GM12878 (cell line): ENCODE measurements around the gene ZSWIM6. TPM values are rescaled to one million over a fixed set of nuclear protein-coding genes. Genes with fewer than 3 reads are reported as not detected.
A peak's percentile ranks its signal among the peaks of the same experiment; 100 is the strongest.

ENCODE experiments used
- ASH2L ChIP-seq: fragments of 300-600, 200-600 bp; sonication (generic); IDR thresholded peaks from 2 replicates; pipeline ENCODE4 v1.6.1; 2017; ENCODE audit warnings: low read depth, mild to moderate bottlenecking, borderline replicate concordance
- CEBPB ChIP-seq, 2 experiments: fragments of 150-350 bp in 1 of 2; IDR thresholded peaks; 2 replicates each; pipeline ENCODE4 v1.6.1; 2012 to 2014; ENCODE audit warnings: low read depth in 2 of 2, low read length in 2 of 2, borderline replicate concordance in 1 of 2, inconsistent platforms in 1 of 2
- DPF2 ChIP-seq: fragments of 450-650 bp; IDR thresholded peaks from 2 replicates; pipeline ENCODE4 v1.6.1; 2017; ENCODE audit warnings: mild to moderate bottlenecking
- FOXM1 ChIP-seq: IDR thresholded peaks from 2 replicates; pipeline ENCODE4 v1.6.1; 2012; ENCODE audit warnings: low read depth, mild to moderate bottlenecking, inconsistent platforms, low read length, moderate library complexity
- GATAD2B ChIP-seq: fragments of 450-650 bp; conservative IDR thresholded peaks from 2 replicates; pipeline ENCODE4 v1.6.1; 2017; ENCODE audit warnings: low read depth, mild to moderate bottlenecking, moderate library complexity
- HDAC2 ChIP-seq: fragments of 200-600 bp; sonication (generic); IDR thresholded peaks from 2 replicates; pipeline ENCODE4 v1.6.1; 2017
- IKZF1 ChIP-seq: fragments of 450-650 bp; conservative IDR thresholded peaks from 2 replicates; pipeline ENCODE4 v1.6.1; 2017; ENCODE audit warnings: antibody characterized with exemption, mild to moderate bottlenecking
- MEF2A ChIP-seq: IDR thresholded peaks from 2 replicates; pipeline ENCODE4 v1.6.1; 2011; ENCODE audit warnings: low read depth, mild to moderate bottlenecking, low read length, moderate library complexity; ENCODE audit not compliant: insufficient read depth
- MTA2 ChIP-seq: fragments of 450-650 bp; IDR thresholded peaks from 2 replicates; pipeline ENCODE4 v1.6.1; 2016; ENCODE audit warnings: low read depth, mild to moderate bottlenecking, moderate library complexity
- MTA3 ChIP-seq: IDR thresholded peaks from 2 replicates; pipeline ENCODE4 v1.6.1; 2012; ENCODE audit warnings: low read length, inconsistent platforms, borderline replicate concordance
- MYC ChIP-seq: IDR thresholded peaks from 2 replicates; pipeline ENCODE4 v1.6.1; 2011; ENCODE audit warnings: mild to moderate bottlenecking, low read length, moderate library complexity, inconsistent platforms; ENCODE audit not compliant: insufficient read depth, insufficient replicate concordance, insufficient read length, severe bottlenecking
- NRF1 ChIP-seq: conservative IDR thresholded peaks from 2 replicates; pipeline ENCODE4 v1.6.1; 2011; ENCODE audit warnings: mild to moderate bottlenecking, low read depth, low read length, improper control_type of control experiment
- PAX8 ChIP-seq: fragments of 450-650 bp; IDR thresholded peaks from 2 replicates; pipeline ENCODE4 v1.6.1; 2017; ENCODE audit warnings: mild to moderate bottlenecking, moderate library complexity
- POLR2AphosphoS5 ChIP-seq: IDR thresholded peaks from 2 replicates; pipeline ENCODE4 v1.6.1; 2011; ENCODE audit warnings: mild to moderate bottlenecking, low read length, inconsistent platforms
- RAD51 ChIP-seq: fragments of 450-650 bp; IDR thresholded peaks from 2 replicates; pipeline ENCODE4 v1.6.1; 2016; ENCODE audit warnings: moderate library complexity, mild to moderate bottlenecking, inconsistent platforms
- SIX5 ChIP-seq: IDR thresholded peaks from 2 replicates; pipeline ENCODE4 v1.6.1; 2011; ENCODE audit warnings: mild to moderate bottlenecking, low read depth, low read length, moderate library complexity; ENCODE audit not compliant: severe bottlenecking
- SMAD5 ChIP-seq: IDR thresholded peaks from 2 replicates; pipeline ENCODE4 v1.6.1; 2016; ENCODE audit warnings: antibody characterized with exemption, low read depth
- SP1 ChIP-seq: IDR thresholded peaks from one replicate; pipeline ENCODE4 v1.6.1; 2011; ENCODE audit warnings: low read depth, low read length
- SREBF1 ChIP-seq: IDR thresholded peaks from 2 replicates; pipeline ENCODE4 v1.6.1; 2012; ENCODE audit warnings: mild to moderate bottlenecking, low read length
- STAT1 ChIP-seq: fragments of 450-650 bp; conservative IDR thresholded peaks from 2 replicates; pipeline ENCODE4 v1.6.1; 2014; ENCODE audit warnings: antibody characterized with exemption, mild to moderate bottlenecking
- STAT3 ChIP-seq: IDR thresholded peaks from 2 replicates; pipeline ENCODE4 v1.6.1; 2011; ENCODE audit warnings: low read depth, low read length, improper control_type of control experiment
- SUPT20H ChIP-seq: IDR thresholded peaks from 2 replicates; pipeline ENCODE4 v1.6.1; 2011; ENCODE audit warnings: low read depth, mild to moderate bottlenecking, low read length, moderate library complexity, borderline replicate concordance; ENCODE audit not compliant: control insufficient read depth
- TAF1 ChIP-seq: IDR thresholded peaks from 2 replicates; pipeline ENCODE4 v1.6.1; 2011; ENCODE audit warnings: mild to moderate bottlenecking, low read depth, low read length, borderline replicate concordance
- WRNIP1 ChIP-seq: IDR thresholded peaks from 2 replicates; pipeline ENCODE4 v1.6.1; 2011; ENCODE audit warnings: low read depth, low read length, improper control_type of control experiment, borderline replicate concordance
- ZNF622 ChIP-seq: fragments of 450-650 bp; IDR thresholded peaks from 2 replicates; pipeline ENCODE4 v1.6.1; 2017; ENCODE audit warnings: mild to moderate bottlenecking, inconsistent platforms
- ZZZ3 ChIP-seq: IDR thresholded peaks from 2 replicates; pipeline ENCODE4 v1.6.1; 2011; ENCODE audit warnings: low read depth; ENCODE audit not compliant: control insufficient read depth, insufficient read length
- polyA plus RNA-seq, 11 experiments: library from polyadenylated mRNA; depleted of rRNA in 4 of 11; unstranded in 6 of 11; stranded (reverse) in 5 of 11; fragments of >200 nt; fragmentation: Nextera tagmentation in 4 of 11; fragmentation: Illumina TruSeq in 1 of 11; extraction: Ambion mirVana in 4 of 11; extraction: Trizol in 1 of 11; gene quantifications; 1 replicate in 1 of 11; 2 replicates in 10 of 11; pipeline versions ENCODE4 v1.2.1 to v1.2.3, GENCODE V29; 2011 to 2016; ENCODE audit warnings: inconsistent platforms in 2 of 11, missing spikeins in 2 of 11, low read depth in 1 of 11
- total RNA-seq, 4 experiments: library from RNA; depleted of rRNA in 3 of 4; stranded (reverse); fragments of >200 nt in 3 of 4; fragmentation: Illumina TruSeq in 1 of 4; extraction: Trizol in 1 of 4; gene quantifications; 2 replicates each; pipeline versions ENCODE4 v1.2.1 to v1.2.3, GENCODE V29; 2013 to 2021
- TF ChIP-seq, protein P1 (sequence below): IDR thresholded peaks from 2 replicates; pipeline ENCODE4 v1.6.1; 2012; ENCODE audit warnings: low read depth, low read length, improper control_type of control experiment
- TF ChIP-seq, protein P2 (sequence below): fragments of 450-650 bp; IDR thresholded peaks from 2 replicates; pipeline ENCODE4 v1.6.1; 2017; ENCODE audit warnings: low read depth, mild to moderate bottlenecking, moderate library complexity
- TF ChIP-seq, protein P3 (sequence below): fragments of 450-650 bp; IDR thresholded peaks from 2 replicates; pipeline ENCODE4 v1.6.1; 2018; ENCODE audit warnings: borderline replicate concordance, mild to moderate bottlenecking; ENCODE audit not compliant: partially characterized antibody

Gene ZSWIM6
- total and polyA plus RNA-seq, 10 of the 15 experiments (the other 5 are each of a cell fraction or from before 2014, with no cell fraction given) = 0.53 to 6.2 (median 3.4) TPM

DNA sequence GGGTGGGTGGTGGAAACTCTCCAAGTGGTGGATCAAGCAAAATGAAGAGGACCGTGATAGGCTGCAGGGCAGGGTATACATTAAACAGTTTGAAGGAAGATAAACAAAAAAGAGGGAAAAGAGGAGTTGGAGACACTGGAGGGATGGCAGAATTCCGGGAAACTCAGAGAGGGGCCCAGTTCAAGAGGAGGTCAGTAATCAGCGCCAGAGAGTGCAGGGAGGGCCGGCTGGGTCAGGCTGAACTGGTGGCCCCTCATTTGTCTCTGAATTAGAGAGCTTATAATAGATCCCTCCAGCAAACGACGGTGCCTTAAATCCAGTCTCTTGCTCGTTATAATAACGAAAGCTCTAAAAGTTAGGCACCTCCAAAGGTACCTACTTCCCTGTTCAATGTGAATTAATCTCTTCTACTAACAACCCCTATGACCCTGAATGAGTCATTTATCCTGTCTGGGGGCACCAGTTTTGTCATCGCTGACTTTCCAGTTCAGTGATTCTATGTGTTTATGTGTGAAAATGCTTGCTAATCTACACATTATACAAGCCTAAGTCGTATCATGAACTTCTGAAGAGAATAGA lies 2.4 kb upstream of the ZSWIM6 start (continued):
- TF ChIP-seq, protein P1, sequence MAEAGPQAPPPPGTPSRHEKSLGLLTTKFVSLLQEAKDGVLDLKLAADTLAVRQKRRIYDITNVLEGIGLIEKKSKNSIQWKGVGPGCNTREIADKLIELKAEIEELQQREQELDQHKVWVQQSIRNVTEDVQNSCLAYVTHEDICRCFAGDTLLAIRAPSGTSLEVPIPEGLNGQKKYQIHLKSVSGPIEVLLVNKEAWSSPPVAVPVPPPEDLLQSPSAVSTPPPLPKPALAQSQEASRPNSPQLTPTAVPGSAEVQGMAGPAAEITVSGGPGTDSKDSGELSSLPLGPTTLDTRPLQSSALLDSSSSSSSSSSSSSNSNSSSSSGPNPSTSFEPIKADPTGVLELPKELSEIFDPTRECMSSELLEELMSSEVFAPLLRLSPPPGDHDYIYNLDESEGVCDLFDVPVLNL = no peak
- TF ChIP-seq TAF1 (no peak), HDAC2 (no peak), MTA3 (no peak), MYC (no peak), SUPT20H (no peak), GATAD2B (no peak), SMAD5 (no peak), SREBF1 (no peak), SP1 (no peak), PAX8 (no peak), IKZF1 (0 out of 2 replicates have a peak, but pooled peaks have one; percentile 18), FOXM1 (peak; percentile 31; the same call in 1 of the 2 replicates), STAT1 (no peak), DPF2 (no peak), MTA2 (peak; percentile 60), RAD51 (no peak), MEF2A (no peak), ZNF622 (no peak), ZZZ3 (no peak), STAT3 (no peak), SIX5 (no peak), NRF1 (no peak), CEBPB (IDR thresholded peaks at IDR 0.05; ENCODE audit: borderline replicate concordance in 1 of 2, low read depth in 2 of 2, low read length in 2 of 2) (no peak), POLR2AphosphoS5 (no peak), WRNIP1 (no peak), ASH2L (no peak)
- TF ChIP-seq, protein P2, sequence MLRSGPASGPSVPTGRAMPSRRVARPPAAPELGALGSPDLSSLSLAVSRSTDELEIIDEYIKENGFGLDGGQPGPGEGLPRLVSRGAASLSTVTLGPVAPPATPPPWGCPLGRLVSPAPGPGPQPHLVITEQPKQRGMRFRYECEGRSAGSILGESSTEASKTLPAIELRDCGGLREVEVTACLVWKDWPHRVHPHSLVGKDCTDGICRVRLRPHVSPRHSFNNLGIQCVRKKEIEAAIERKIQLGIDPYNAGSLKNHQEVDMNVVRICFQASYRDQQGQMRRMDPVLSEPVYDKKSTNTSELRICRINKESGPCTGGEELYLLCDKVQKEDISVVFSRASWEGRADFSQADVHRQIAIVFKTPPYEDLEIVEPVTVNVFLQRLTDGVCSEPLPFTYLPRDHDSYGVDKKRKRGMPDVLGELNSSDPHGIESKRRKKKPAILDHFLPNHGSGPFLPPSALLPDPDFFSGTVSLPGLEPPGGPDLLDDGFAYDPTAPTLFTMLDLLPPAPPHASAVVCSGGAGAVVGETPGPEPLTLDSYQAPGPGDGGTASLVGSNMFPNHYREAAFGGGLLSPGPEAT = no peak
- TF ChIP-seq, protein P3, sequence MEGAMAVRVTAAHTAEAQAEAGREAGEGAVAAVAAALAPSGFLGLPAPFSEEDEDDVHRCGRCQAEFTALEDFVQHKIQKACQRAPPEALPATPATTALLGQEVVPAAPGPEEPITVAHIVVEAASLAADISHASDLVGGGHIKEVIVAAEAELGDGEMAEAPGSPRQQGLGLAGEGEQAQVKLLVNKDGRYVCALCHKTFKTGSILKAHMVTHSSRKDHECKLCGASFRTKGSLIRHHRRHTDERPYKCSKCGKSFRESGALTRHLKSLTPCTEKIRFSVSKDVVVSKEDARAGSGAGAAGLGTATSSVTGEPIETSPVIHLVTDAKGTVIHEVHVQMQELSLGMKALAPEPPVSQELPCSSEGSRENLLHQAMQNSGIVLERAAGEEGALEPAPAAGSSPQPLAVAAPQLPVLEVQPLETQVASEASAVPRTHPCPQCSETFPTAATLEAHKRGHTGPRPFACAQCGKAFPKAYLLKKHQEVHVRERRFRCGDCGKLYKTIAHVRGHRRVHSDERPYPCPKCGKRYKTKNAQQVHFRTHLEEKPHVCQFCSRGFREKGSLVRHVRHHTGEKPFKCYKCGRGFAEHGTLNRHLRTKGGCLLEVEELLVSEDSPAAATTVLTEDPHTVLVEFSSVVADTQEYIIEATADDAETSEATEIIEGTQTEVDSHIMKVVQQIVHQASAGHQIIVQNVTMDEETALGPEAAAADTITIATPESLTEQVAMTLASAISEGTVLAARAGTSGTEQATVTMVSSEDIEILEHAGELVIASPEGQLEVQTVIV = no peak
